HepG2 (cell line): ENCODE results near the gene SAMD4B. TPM values are rescaled to one million over a fixed set of nuclear protein-coding genes. Genes with fewer than 3 reads are reported as not detected.

ENCODE experiments used
- E2F2 ChIP-seq: sonication (generic); formaldehyde crosslinking; IDR thresholded peaks from 2 replicates; pipeline ENCODE4 v1.4.0; 2020; ENCODE audit warnings: missing genetic modification reagents, borderline replicate concordance
- EHMT2 ChIP-seq: fragments of 200-600 bp; sonication (generic); IDR thresholded peaks from 2 replicates; pipeline ENCODE4 v1.7.0; 2017; ENCODE audit warnings: antibody characterized with exemption, low read depth, low read length, borderline replicate concordance
- ETV5 ChIP-seq: IDR thresholded peaks from 2 replicates; pipeline ENCODE4 v1.6.1; 2018; ENCODE audit warnings: missing biosample characterization, missing genetic modification reagents, inconsistent platforms, borderline replicate concordance
- GLMP ChIP-seq: sonication (generic); formaldehyde crosslinking; IDR thresholded peaks from 2 replicates; pipeline ENCODE4 v1.9.0; 2021; ENCODE audit warnings: missing genetic modification reagents, mild to moderate bottlenecking, borderline replicate concordance
- HOXD1 ChIP-seq: sonication (generic); formaldehyde crosslinking; IDR thresholded peaks from 2 replicates; pipeline ENCODE4 v1.5.0; 2020; ENCODE audit warnings: missing genetic modification reagents
- ISL2 ChIP-seq: sonication (generic); formaldehyde crosslinking; IDR thresholded peaks from 2 replicates; pipeline ENCODE4 v1.5.0; 2020; ENCODE audit warnings: missing genetic modification reagents
- KDM5A ChIP-seq: fragments of 200-600 bp; sonication (generic); IDR thresholded peaks from 2 replicates; pipeline ENCODE4 v1.7.0; 2018; ENCODE audit warnings: antibody characterized with exemption, mild to moderate bottlenecking, low read length, borderline replicate concordance
- LBX2 ChIP-seq: sonication (generic); formaldehyde crosslinking; IDR thresholded peaks from 2 replicates; pipeline ENCODE4 v1.5.0; 2020; ENCODE audit warnings: missing genetic modification reagents, mild to moderate bottlenecking, borderline replicate concordance
- MAF1 ChIP-seq: sonication (generic); formaldehyde crosslinking; IDR thresholded peaks from 2 replicates; pipeline ENCODE4 v1.5.0; 2020; ENCODE audit warnings: missing genetic modification reagents, borderline replicate concordance
- MATR3 ChIP-seq: sonication (generic); formaldehyde crosslinking; IDR thresholded peaks from 2 replicates; pipeline ENCODE4 v1.4.0; 2020; ENCODE audit warnings: missing genetic modification reagents
- MTA1 ChIP-seq: sonication (generic); formaldehyde crosslinking; IDR thresholded peaks from 2 replicates; pipeline ENCODE4 v1.4.0; 2020; ENCODE audit warnings: missing genetic modification reagents, mild to moderate bottlenecking, borderline replicate concordance
- NCOA5 ChIP-seq: sonication (generic); formaldehyde crosslinking; IDR thresholded peaks from 2 replicates; pipeline ENCODE4 v1.4.0; 2020; ENCODE audit warnings: missing genetic modification reagents
- NR2F6 ChIP-seq, 2 experiments: IDR thresholded peaks; 2 replicates each; pipeline ENCODE4 v1.6.1; 2016; ENCODE audit warnings: antibody characterized with exemption in 1 of 2, mild to moderate bottlenecking in 1 of 2
- PHF5A ChIP-seq: IDR thresholded peaks from one replicate; pipeline ENCODE4 v1.6.1; 2018; ENCODE audit warnings: low read depth, missing genetic modification reagents; ENCODE audit not compliant: unreplicated experiment
- RXRB ChIP-seq: IDR thresholded peaks from 2 replicates; pipeline ENCODE4 v1.6.1; 2016; ENCODE audit warnings: borderline replicate concordance, missing genetic modification reagents, missing compliant biosample characterization
- SMARCE1 ChIP-seq: fragments of 450-650 bp; IDR thresholded peaks from 2 replicates; pipeline ENCODE4 v1.6.1; 2017; ENCODE audit warnings: borderline replicate concordance
- SP2 ChIP-seq: sonication (generic); formaldehyde crosslinking; IDR thresholded peaks from 2 replicates; pipeline ENCODE4 v1.5.1; 2020; ENCODE audit warnings: mild to moderate bottlenecking, missing genetic modification reagents
- SRSF1 ChIP-seq: fragments of 200-400 bp; formaldehyde crosslinking; optimal IDR thresholded peaks from 2 replicates; pipeline ENCODE3; 2017; ENCODE audit warnings: mild to moderate bottlenecking, low read depth, low read length, moderate library complexity
- TRIM24 ChIP-seq: sonication (generic); formaldehyde crosslinking; IDR thresholded peaks from 2 replicates; pipeline ENCODE4 v1.8.0; 2022; ENCODE audit warnings: mild to moderate bottlenecking, missing genetic modification reagents
- XRCC5 ChIP-seq: fragments of 200-400 bp; formaldehyde crosslinking; optimal IDR thresholded peaks from 2 replicates; pipeline ENCODE3; 2017; ENCODE audit warnings: mild to moderate bottlenecking, low read length
- ZBTB14 ChIP-seq: sonication (generic); formaldehyde crosslinking; IDR thresholded peaks from 2 replicates; pipeline ENCODE4 v1.4.0; 2020; ENCODE audit warnings: missing genetic modification reagents
- ZFY ChIP-seq: sonication (generic); formaldehyde crosslinking; IDR thresholded peaks from 2 replicates; pipeline ENCODE4 v1.4.0; 2020; ENCODE audit warnings: missing genetic modification reagents
- ZNF296 ChIP-seq: sonication (generic); formaldehyde crosslinking; conservative IDR thresholded peaks from 2 replicates; pipeline ENCODE4 v1.5.0; 2020; ENCODE audit warnings: mild to moderate bottlenecking, missing genetic modification reagents
- ZNF432 ChIP-seq: sonication (generic); formaldehyde crosslinking; IDR thresholded peaks from 2 replicates; pipeline ENCODE4 v1.5.0; 2020; ENCODE audit warnings: missing genetic modification reagents, mild to moderate bottlenecking, borderline replicate concordance
- ZNF44 ChIP-seq: sonication (generic); formaldehyde crosslinking; IDR thresholded peaks from 2 replicates; pipeline ENCODE4 v1.5.1; 2020; ENCODE audit warnings: mild to moderate bottlenecking, missing genetic modification reagents
- ZNF564 ChIP-seq: sonication (generic); formaldehyde crosslinking; IDR thresholded peaks from 2 replicates; pipeline ENCODE4 v1.8.1; 2023; ENCODE audit warnings: mild to moderate bottlenecking, missing genetic modification reagents
- ZNF766 ChIP-seq: sonication (generic); formaldehyde crosslinking; IDR thresholded peaks from 2 replicates; pipeline ENCODE4 v1.5.0; 2020; ENCODE audit warnings: missing genetic modification reagents, borderline replicate concordance
- polyA plus RNA-seq, 8 experiments: library from polyadenylated mRNA; depleted of rRNA in 3 of 8; stranded (reverse) in 7 of 8; unstranded in 1 of 8; fragments of >200 nt; fragmentation: Illumina TruSeq in 4 of 8; extraction: Trizol in 4 of 8; gene quantifications; 2 replicates each; pipeline versions ENCODE4 v1.2.1 to v1.2.3, GENCODE V29; 2011 to 2016; ENCODE audit warnings: low read depth in 4 of 8, missing spikeins in 1 of 8, mixed read lengths in 1 of 8; ENCODE audit not compliant: insufficient read depth in 1 of 8
- total RNA-seq, 5 experiments: library from RNA; depleted of rRNA; stranded (reverse); fragments of >200 nt; fragmentation: Illumina TruSeq; extraction: Trizol; gene quantifications; 2 replicates each; pipeline ENCODE4 v1.2.3, GENCODE V29; 2016; ENCODE audit warnings: low read depth in 1 of 5

SAMD4B gene
- total and polyA plus RNA-seq, 2 of the 13 experiments (the other 11 are each of a cell fraction or from before 2014, with no cell fraction given): 26.0 to 31.8 TPM

- TF ChIP-seq EHMT2: no peak
- peak; percentile 30; the same call in 1 of the 2 replicates for TF ChIP-seq ZFY
- peak; percentile 81 for TF ChIP-seq ISL2
- TF ChIP-seq ZNF766: no peak; the same call in 1 of the 2 replicates
- TF ChIP-seq ZNF296 (CRISPR knock-in tag): no peak
- no peak for TF ChIP-seq SRSF1
- no peak; the same call in 1 of the 2 replicates for TF ChIP-seq KDM5A
- TF ChIP-seq XRCC5: peak; percentile 91
- peak; percentile 96 for TF ChIP-seq PHF5A (CRISPR knock-in tag)
- no peak for TF ChIP-seq ZNF432 (CRISPR knock-in tag)
- peak; percentile 90 for TF ChIP-seq RXRB
- TF ChIP-seq NCOA5 (CRISPR knock-in tag): no peak
- peak; percentile 48; the same call in 1 of the 2 replicates for TF ChIP-seq ZBTB14 (CRISPR knock-in tag)
- 0 out of 2 replicates have a peak, but pooled peaks have one; percentile 45 for TF ChIP-seq HOXD1 (CRISPR knock-in tag)
- peak; percentile 94 for TF ChIP-seq ETV5 (CRISPR knock-in tag)
- TF ChIP-seq MATR3 (CRISPR knock-in tag): no peak
- TF ChIP-seq GLMP (CRISPR knock-in tag): no peak
- no peak; the same call in 1 of the 2 replicates for TF ChIP-seq ZNF44 (CRISPR knock-in tag)
- TF ChIP-seq E2F2: no peak
- TF ChIP-seq SMARCE1: no peak
- no peak for TF ChIP-seq LBX2
- no peak for TF ChIP-seq TRIM24 (CRISPR knock-in tag)
- peak; percentile 59; the same call in 1 of the 2 replicates for TF ChIP-seq NR2F6 (IDR thresholded peaks at IDR 0.05)
- TF ChIP-seq NR2F6 (CRISPR knock-in tag; IDR thresholded peaks at IDR 0.05): peak; percentile 86
- TF ChIP-seq ZNF564 (CRISPR knock-in tag): no peak
- TF ChIP-seq MTA1 (CRISPR knock-in tag): 0 out of 2 replicates have a peak, but pooled peaks have one; percentile 33
- no peak for TF ChIP-seq MAF1
- TF ChIP-seq SP2: no peak
These were observed 55.4 kb downstream of the SAMD4B start (continued) for GRCh38 chr19:39397360-39398296.
